Caco-2 (cell line): Measurements from ENCODE around the gene NEDD9. TPM values are rescaled to one million over a fixed set of nuclear protein-coding genes. Genes with fewer than 3 reads are reported as not detected.

ENCODE experiments used
- BruUV-seq: library from RNA; stranded (reverse); fragments of 400-500 nt; replicated peaks from 2 replicates; lab custom pipeline; 2021; lab: Mats Ljungman, UMichigan
- CTCF ChIA-PET: fragments of 300-600 bp; sonication (Branson Sonifier 250); formaldehyde crosslinking; loops from one replicate; lab custom pipeline; 2022; ENCODE audit warnings: antibody characterized with exemption; lab: Charles Lee
- POLR2A ChIA-PET: fragments of 300-600 bp; sonication (Branson Sonifier 250); formaldehyde crosslinking; loops from one replicate; lab custom pipeline; 2022; ENCODE audit warnings: antibody characterized with exemption; lab: Charles Lee
- DNase-seq, 2 experiments: peaks; one replicate each; pipeline versions ENCODE4 v3.0.0 to v3.0.0-alpha.2; 2020 to 2022
- H3K27me3 ChIP-seq: replicated peaks from 2 replicates; pipeline ENCODE4 v1.6.0; 2011; ENCODE audit warnings: low read length; ENCODE audit not compliant: control insufficient read depth, insufficient read depth
- H3K36me3 ChIP-seq: 2 replicates; pipeline ENCODE4 v1.5.1; 2011; ENCODE audit warnings: low read length; ENCODE audit not compliant: control insufficient read depth, insufficient read depth
- H3K4me1 ChIP-seq: fragments of 250-450 bp; sonication (Bioruptor Pico); 2 replicates; pipeline ENCODE4 v1.5.1; 2020; ENCODE audit warnings: mild to moderate bottlenecking
- H3K4me3 ChIP-seq: 2 replicates; pipeline ENCODE4 v1.5.1; 2011; ENCODE audit warnings: low read depth, mild to moderate bottlenecking, control low read depth, low read length
- H3K9me3 ChIP-seq: fragments of 250-450 bp; sonication (Bioruptor Pico); 2 replicates; pipeline ENCODE4 v1.5.1; 2020; ENCODE audit warnings: mild to moderate bottlenecking, moderate library complexity
- H3K27ac Mint-ChIP-seq: one replicate; pipeline ENCODE4 v1.8.0; 2022; ENCODE audit warnings: mixed read lengths; ENCODE audit not compliant: unreplicated experiment
- H3K27me3 Mint-ChIP-seq: one replicate; pipeline ENCODE4 v1.8.0; 2022; ENCODE audit warnings: mixed read lengths; ENCODE audit not compliant: insufficient read depth, unreplicated experiment
- H3K36me3 Mint-ChIP-seq: one replicate; pipeline ENCODE4 v1.8.0; 2022; ENCODE audit warnings: mild to moderate bottlenecking, mixed read lengths; ENCODE audit not compliant: insufficient read depth, unreplicated experiment
- H3K4me1 Mint-ChIP-seq: one replicate; pipeline ENCODE4 v1.8.0; 2022; ENCODE audit warnings: low read depth, mixed read lengths; ENCODE audit not compliant: unreplicated experiment
- H3K4me3 Mint-ChIP-seq: one replicate; pipeline ENCODE4 v1.8.0; 2022; ENCODE audit warnings: mild to moderate bottlenecking, moderate library complexity, mixed read lengths; ENCODE audit not compliant: unreplicated experiment
- H3K9me3 Mint-ChIP-seq: one replicate; pipeline ENCODE4 v1.8.0; 2022; ENCODE audit warnings: mixed read lengths; ENCODE audit not compliant: unreplicated experiment
- intact Hi-C: fragments of 100-400 bp; cut with micrococcal nuclease; formaldehyde crosslinking; loops from one replicate; pipeline ENCODE4 v1.10.0; 2022; ENCODE audit not compliant: unreplicated experiment
- total RNA-seq: library from RNA; stranded (reverse); gene quantifications from 2 replicates; pipeline ENCODE4 v1.2.3, GENCODE V29; 2022
- TF ChIP-seq, protein P1 (sequence below), 2 experiments: fragments of 200-600 bp in 1 of 2; IDR thresholded peaks; 1 replicate in 1 of 2; 2 replicates in 1 of 2; pipeline versions ENCODE4 v1.5.1 to v1.8.0; 2011 to 2022; ENCODE audit warnings: antibody characterized with exemption in 1 of 2, control low read depth in 1 of 2, inconsistent platforms in 1 of 2, low read depth in 1 of 2, low read length in 1 of 2, mild to moderate bottlenecking in 1 of 2, moderate library complexity in 1 of 2; ENCODE audit not compliant: insufficient read depth in 1 of 2, severe bottlenecking in 1 of 2, unreplicated experiment in 1 of 2

NEDD9 gene
- total RNA-seq, 1 experiment from 2014 or later: 36.2 TPM

DNA sequence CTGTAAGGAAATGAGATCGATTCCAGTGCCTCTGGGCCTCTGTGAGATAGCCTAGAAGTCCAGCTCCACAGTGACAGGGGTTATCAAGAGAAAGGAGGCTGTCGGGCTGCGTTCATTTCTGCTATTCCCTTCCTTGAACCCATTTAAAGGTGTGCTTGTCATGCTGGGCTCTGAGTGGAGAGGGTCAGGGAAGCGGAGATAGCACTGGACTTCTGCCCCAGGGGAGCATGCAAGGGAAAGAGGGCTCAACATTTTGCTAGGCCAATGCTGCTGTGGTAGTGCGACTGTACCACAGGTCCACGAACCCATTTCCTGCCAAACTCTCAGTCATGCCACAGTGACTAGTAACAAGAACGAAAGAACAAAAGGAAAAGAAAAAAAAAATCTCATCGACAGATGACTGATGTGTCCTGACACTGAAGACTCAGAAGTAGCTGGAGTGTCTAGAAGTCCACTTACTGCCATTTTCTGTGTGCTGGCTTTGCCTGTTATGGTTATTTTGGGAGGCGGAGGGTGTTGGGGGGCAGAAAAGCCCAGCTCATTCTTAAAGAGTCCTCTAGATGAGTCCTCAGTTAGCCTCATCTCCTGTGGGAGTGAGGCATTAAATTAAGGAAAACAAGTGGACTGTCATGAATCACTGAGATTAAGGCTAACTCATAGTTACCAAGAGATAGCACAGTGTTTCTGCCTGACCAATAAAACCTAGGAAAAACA is 8.1 kb downstream of the NEDD9 start:
- ChIA-PET POLR2A (no interaction called here), CTCF (no interaction called here)
- Histone ChIP-seq H3K4me3 (no peak overlapping the region), H3K36me3 (no peaks in the 10 kb centered on the region), H3K27me3 (no peaks in the 10 kb centered on the region), H3K9me3 (no peaks in the 10 kb centered on the region), H3K4me1 (peaks cover 34% of the 10 kb centered on the region)
- no peak overlapping the region for H3K4me3 Mint-ChIP-seq
- intact Hi-C loops: no loop called here
- peaks cover 71% of the 10 kb centered on the region for H3K36me3 Mint-ChIP-seq
- TF ChIP-seq, protein P1, sequence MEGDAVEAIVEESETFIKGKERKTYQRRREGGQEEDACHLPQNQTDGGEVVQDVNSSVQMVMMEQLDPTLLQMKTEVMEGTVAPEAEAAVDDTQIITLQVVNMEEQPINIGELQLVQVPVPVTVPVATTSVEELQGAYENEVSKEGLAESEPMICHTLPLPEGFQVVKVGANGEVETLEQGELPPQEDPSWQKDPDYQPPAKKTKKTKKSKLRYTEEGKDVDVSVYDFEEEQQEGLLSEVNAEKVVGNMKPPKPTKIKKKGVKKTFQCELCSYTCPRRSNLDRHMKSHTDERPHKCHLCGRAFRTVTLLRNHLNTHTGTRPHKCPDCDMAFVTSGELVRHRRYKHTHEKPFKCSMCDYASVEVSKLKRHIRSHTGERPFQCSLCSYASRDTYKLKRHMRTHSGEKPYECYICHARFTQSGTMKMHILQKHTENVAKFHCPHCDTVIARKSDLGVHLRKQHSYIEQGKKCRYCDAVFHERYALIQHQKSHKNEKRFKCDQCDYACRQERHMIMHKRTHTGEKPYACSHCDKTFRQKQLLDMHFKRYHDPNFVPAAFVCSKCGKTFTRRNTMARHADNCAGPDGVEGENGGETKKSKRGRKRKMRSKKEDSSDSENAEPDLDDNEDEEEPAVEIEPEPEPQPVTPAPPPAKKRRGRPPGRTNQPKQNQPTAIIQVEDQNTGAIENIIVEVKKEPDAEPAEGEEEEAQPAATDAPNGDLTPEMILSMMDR (IDR thresholded peaks at IDR 0.05; ENCODE audit: insufficient read depth in 1 of 2, low read depth in 1 of 2, low read length in 1 of 2, severe bottlenecking in 1 of 2, unreplicated experiment in 1 of 2): no peak
- DNase-seq: no peak
- no peaks in the 10 kb centered on the region for H3K27me3 Mint-ChIP-seq
- H3K9me3 Mint-ChIP-seq: no peaks in the 10 kb centered on the region
- BruUV-seq: no TSS peak
- H3K27ac Mint-ChIP-seq: peak overlapping the region; percentile 38
- H3K4me1 Mint-ChIP-seq: peaks cover 34% of the 10 kb centered on the region

DNA sequence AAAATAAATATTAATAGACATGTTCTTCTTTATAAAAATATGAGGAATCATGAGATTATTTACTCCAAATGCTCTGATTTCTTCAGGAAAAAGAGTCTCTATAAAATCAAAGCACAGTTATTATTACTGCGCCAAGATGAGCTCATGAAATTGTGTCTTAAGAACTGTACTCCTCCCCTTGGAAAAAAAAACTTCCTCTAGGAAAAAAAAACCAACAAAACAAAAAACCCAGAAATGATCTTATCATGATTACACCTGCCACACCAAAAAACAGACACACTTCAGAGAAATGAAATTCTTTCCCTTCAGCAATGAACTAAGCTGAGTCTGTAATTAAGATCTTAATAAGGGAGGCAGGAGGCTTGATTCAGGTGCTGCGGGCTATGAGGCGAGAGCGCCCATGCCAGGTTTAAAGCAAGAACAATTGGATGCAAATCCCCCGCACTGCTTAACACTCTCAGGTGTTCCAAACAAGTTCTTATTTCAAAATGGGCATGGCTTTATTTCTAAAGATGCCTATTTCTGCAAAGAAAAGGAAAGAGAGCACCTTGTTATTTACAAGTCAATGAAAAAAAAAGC is 9.1 kb downstream of the NEDD9 start:
- peaks cover 37% of the 10 kb centered on the region for H3K4me1 ChIP-seq
- no peaks in the 10 kb centered on the region for H3K27me3 Mint-ChIP-seq
- H3K36me3 Mint-ChIP-seq: peaks cover 79% of the 10 kb centered on the region
- TF ChIP-seq, protein P1 (IDR thresholded peaks at IDR 0.05; ENCODE audit: insufficient read depth in 1 of 2, low read depth in 1 of 2, low read length in 1 of 2, severe bottlenecking in 1 of 2, unreplicated experiment in 1 of 2): no peak
- ChIA-PET POLR2A (no interaction called here), CTCF (no interaction called here)
- DNase-seq: no peak
- no peaks in the 10 kb centered on the region for H3K9me3 Mint-ChIP-seq
- intact Hi-C loops: no loop called here
- no peak overlapping the region for H3K27ac Mint-ChIP-seq
- peaks cover 44% of the 10 kb centered on the region for H3K4me1 Mint-ChIP-seq
- BruUV-seq: no TSS peak
- no peak overlapping the region for H3K4me3 ChIP-seq
- no peaks in the 10 kb centered on the region for H3K36me3 ChIP-seq
- H3K27me3 ChIP-seq: no peaks in the 10 kb centered on the region
- H3K4me3 Mint-ChIP-seq: no peak overlapping the region
- H3K9me3 ChIP-seq: no peaks in the 10 kb centered on the region

DNA sequence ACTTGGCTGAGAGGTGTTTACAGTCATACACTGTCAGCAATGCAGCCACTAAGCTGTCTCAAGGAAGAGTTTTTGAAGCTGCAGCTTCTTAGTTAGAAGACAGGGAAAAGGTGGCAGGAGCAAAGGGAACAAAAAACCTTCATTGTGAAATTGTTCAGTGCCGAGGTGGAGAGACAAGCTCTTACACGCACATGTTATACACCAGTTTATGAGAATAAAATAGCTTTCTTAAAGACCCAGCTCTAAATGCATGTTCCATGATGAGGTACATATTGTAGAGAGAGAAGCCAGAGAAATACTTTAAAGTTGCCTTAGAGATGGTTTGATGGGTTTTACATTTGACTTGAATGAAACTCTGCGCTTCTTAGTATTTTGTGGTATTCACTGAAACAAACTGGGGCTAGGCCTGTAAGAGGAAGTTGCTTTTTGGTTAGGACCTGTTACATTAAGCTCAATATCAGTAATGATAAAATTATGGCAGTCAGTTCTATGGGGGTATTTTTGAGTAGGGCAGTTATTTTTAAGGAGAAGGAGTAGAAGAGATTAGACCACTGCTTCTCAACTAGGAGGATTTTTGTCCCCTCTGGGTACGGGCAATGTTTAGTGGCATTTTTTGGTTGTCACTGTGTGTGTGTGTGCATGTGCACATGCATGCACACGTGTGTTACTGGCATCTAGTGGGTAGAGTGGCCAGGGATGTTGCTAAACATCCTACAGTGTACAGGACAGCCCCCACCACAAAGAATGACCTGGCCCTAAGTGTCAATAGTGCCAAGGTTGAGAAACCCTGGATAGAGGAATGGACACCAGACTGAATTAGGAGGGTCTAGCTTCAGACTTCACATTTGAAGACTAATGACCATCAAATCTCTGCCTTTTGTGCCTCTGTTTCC is 9.8 kb downstream of the NEDD9 start:
- Mint-ChIP-seq H3K27me3 (no peaks in the 10 kb centered on the region), H3K4me3 (no peak overlapping the region), H3K36me3 (peaks cover 79% of the 10 kb centered on the region), H3K4me1 (peaks cover 44% of the 10 kb centered on the region), H3K27ac (peak overlapping the region; percentile 41), H3K9me3 (no peaks in the 10 kb centered on the region)
- Histone ChIP-seq H3K27me3 (no peaks in the 10 kb centered on the region), H3K4me1 (peaks cover 44% of the 10 kb centered on the region), H3K4me3 (no peak overlapping the region), H3K9me3 (no peaks in the 10 kb centered on the region), H3K36me3 (no peaks in the 10 kb centered on the region)
- ChIA-PET POLR2A (no interaction called here), CTCF (no interaction called here)
- TF ChIP-seq, protein P1 (IDR thresholded peaks at IDR 0.05; ENCODE audit: insufficient read depth in 1 of 2, low read depth in 1 of 2, low read length in 1 of 2, severe bottlenecking in 1 of 2, unreplicated experiment in 1 of 2): no peak
- no peak for DNase-seq
- BruUV-seq: no TSS peak
- intact Hi-C loops: no loop called here
